AG20443 (cell line): Measurements from ENCODE around the gene ROR2.

ENCODE experiments used
- DNase-seq: peaks from one replicate; pipeline ENCODE4 v3.0.0; 2012; ENCODE audit warnings: low spot score, mixed read lengths

Gene ROR2

DNA sequence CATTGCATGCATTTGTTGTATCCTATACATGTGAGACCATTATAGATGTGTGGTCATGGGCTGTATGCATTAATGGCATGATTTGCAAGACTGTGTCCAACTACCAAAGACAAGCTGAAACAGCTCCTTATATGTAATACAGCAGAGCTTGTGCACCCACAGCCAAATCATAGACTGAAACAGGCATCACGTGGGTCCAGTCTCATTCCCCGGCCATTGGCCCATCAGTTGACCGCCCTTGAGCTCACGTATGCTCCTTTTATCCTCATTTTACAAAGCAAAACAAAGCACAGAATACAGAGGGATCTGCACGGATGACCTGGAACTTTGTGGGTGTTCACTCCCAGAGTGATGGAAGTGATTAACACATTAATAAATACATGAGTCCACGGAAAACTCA, 109.1 kb downstream of the ROR2 start:
- no peak for DNase-seq

- no peak for DNase-seq
Measured at GRCh38 chr9:91840469-91840868, 109.6 kb downstream of the ROR2 start.

DNA sequence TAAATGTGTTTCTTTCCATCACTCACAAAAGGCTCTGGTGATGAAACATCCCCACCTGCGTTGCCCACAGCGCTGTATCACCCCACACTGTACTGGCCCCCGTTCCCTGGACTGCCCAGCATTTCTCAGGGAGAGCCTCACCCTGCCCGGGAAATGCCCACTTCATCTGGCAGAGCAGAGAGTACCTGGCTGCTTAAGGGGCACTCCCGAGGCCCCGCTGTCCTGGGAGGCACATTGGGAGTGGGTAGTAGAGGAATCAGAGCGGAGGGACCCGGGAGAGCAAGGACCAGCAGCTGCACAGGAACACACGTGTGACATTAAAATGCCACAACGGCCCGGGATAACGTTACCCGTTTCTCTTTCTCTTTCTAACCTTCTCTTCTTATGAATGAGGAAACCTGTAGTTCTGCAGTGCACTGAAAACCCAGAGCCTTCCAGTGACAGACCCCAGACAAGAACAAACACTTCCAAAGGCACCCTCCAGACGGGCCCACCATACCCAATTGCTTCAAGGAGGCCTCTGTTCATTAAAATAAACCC, 110.0 kb downstream of the ROR2 start:
- DNase-seq = no peak

- DNase-seq = peak; percentile 38
Measured at GRCh38 chr9:91837981-91838731, 111.9 kb downstream of the ROR2 start.

DNA sequence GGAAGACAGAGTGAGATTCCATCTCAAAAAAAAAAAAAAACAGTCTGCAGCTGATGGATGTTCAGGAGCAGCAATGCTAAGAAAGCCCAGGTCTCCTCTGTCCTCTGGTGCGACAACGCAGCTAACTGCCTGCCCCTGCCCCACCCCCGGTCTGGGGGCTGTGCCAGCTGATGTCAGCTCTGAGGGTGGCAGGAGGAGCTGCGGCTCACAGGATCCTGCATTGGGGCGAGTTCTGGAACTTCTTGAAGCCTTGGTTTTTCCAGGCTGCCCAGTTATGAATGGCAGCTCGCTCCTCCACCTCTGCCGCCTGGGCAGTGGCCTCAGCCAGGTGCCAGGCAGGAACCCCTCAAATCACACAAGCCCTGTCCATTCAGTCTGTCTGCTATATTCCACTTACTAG, 113.5 kb downstream of the ROR2 start:
- no peak for DNase-seq

GRCh38 chr9:91835632-91836031, 114.4 kb downstream of the ROR2 start:
- no peak for DNase-seq

DNA sequence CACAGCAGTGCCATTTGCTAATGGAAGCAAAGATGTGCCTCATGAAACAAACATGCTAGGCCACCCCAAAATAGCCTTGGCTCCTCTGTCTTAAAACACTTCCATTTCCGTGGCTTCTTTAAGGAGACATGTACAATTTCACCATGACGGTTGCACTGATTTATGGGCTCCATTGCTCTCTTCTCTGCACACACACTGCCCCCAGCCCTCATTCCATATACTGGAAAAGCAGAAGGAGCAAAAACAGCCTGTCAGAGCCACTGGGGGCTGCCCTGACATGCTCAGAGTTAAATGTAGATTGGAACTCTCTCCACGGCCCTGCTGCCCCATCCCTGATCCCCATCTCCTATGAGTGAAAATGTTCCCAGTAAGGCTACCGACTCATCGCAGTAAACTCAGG, 114.8 kb downstream of the ROR2 start:
- DNase-seq = no peak

GRCh38 chr9:91834740-91835139, 115.3 kb downstream of the ROR2 start:
- DNase-seq = no peak

DNA sequence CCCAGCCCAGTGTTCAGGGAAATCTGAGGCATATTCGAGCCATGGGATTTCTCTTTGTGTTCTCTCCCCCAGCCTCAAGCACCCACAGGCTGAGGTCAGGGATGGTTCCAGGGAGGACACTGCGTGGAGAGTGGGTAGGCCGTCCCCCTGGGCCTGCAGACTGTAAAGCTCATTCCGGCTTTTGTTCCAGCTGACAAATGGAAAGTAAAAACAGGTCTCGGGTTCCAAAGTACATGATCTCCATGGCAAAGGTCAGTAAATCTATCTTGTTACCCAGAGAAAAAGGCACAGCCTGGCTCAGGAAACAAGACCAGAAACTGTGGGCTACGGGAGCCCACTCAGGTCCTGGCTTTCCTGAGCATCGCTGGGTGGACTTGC, 116.2 kb downstream of the ROR2 start:
- DNase-seq = no peak

- DNase-seq = no peak
Measured at GRCh38 chr9:91833096-91833877, 116.7 kb downstream of the ROR2 start.

DNA sequence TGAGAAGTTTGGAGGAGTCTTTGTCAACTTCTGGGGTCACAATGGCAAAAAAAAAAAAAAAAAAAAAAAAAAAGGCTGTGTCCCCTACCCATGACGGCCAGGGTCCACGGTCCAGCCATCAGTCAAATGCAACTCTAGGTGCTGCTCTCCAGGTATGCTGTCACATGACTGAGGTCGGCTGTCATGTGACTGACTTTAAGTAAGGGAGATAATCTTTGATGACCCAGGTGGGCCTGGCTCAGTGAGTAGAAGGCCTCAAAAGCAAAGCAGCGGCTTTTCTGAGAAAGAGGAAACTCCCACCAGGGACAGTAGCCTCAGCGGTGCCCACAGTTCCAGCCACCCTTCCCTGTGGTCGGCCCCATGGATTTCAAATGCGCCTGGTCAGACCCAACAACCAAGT, 117.7 kb downstream of the ROR2 start:
- DNase-seq = no peak

GRCh38 chr9:91825866-91826265, 124.2 kb downstream of the ROR2 start:
- DNase-seq = no peak

DNA sequence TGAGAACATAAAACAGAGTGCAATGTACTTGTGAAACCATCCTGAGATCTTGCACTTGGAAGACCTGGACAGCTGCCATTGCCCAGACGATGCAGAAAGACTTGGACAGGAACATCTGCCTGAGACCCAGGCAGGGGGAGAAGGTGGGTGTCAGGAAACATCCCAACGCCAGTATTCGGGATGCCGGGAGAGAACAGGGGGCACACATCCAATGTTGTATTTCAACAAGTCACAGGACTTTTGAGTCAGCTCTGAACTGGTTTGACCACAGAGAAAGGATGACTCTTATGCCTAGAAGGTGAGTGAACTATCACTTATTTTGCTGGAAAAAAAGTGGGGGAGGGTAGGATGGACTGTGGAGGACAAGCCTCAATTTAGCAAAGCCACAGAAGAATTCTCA, 124.6 kb downstream of the ROR2 start:
- peak; percentile 42 for DNase-seq

DNA sequence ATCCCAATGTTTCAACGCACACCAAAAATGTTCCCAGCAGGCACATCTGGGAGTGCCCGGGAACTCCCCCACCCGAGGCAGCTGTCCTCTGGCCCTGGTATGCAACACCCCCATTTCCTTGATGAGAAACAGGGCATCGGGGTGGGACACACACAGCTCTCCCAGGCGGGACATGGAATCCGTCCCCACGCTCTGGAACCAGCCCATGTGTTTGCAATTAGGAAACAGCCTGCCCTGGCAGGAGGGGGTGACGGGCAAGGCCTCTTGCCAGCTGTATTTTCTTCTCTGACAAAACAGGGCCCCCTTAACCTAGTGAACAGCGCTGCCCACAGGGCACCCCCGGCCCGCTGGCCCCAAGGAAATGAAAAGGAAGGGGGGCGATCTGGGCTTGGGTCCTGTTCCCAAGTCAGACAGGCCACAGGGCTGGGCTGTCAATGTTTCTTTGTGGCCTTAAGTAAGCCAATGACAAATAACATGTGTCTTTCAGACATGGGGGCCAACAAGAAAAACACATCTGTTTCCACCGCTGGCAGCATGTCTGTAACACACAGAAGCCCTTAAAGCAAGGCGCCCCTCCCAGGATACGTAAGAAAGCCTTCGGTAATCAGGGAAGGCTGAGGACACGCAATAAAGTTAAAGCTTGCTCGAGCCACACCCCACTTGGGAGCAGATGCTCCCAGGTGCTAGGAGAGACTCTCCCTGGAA, 125.3 kb downstream of the ROR2 start:
- peak; percentile 69 for DNase-seq

GRCh38 chr9:91824151-91824550, 125.9 kb downstream of the ROR2 start:
- no peak for DNase-seq

DNA sequence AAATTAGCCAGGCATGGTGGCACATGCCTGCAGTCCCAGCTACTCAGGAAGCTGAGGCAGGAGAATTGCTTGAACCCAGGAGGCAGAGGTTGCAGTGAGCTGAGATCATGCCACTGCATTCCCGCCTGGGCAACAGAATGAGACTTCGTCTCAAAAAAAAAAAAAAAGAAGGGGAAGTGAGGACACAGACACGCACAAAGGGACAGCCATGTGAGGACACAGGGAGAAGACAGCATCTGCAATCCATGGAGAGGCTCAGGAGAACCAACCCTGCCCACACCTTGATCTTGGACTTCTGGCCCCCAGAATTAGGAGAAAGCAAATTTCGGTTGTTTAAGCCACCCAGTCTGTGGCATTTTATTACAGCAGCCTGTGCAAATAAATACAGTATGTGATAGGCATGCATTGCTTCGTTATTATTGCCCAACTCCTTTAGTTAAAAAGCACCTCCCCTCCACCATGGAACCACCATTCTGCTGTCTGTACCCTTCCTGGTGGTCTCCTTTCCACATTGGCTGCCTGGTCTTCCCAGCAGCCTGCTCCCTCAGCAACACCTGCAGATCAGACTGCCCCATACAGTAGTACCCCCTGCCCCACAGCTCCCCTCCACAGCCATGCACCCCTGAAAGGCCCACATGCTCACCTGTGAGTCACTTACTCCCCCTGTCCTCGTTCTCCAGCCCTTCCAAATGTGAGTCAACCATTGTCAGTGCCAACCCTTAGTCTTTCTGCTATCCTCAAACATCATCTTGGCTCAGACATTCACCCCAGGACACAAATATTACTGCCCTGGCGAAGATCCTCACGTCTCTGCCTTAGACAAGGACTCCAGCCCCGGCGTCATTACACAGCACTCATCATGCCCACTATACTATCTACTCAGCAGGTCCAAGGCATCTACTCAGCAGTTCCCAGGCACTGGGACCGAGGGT, 128.8 kb downstream of the ROR2 start:
- no peak for DNase-seq

DNA sequence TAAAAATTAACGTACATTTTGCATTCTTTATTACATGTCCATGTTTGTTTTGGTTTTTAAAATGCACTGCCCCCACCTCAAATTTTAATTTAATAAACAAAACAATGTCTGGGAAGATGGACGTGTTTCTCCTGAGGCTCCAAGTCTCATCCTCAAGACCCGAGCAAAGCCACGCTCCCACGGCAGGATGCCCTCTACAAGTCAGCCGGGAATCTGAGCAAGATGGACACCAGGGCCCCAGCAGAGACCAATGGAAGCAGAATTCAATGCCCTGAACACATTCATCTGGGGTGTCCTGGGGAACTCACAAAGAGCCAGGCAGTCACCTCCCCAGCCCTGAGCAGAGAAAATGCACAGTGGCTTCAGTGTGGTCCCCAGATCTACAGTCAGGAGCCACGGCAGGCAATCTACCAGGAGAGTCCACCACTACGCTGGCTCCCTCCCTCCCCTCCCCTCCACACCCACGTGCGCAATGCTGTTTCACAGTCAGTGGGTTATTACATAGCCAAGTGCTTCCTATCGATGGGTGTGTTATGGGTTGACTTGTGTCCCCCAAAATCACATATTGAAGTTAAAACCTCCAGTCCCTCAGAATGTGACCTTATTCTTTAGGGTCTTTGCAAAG, 129.8 kb downstream of the ROR2 start:
- DNase-seq = no peak

DNA sequence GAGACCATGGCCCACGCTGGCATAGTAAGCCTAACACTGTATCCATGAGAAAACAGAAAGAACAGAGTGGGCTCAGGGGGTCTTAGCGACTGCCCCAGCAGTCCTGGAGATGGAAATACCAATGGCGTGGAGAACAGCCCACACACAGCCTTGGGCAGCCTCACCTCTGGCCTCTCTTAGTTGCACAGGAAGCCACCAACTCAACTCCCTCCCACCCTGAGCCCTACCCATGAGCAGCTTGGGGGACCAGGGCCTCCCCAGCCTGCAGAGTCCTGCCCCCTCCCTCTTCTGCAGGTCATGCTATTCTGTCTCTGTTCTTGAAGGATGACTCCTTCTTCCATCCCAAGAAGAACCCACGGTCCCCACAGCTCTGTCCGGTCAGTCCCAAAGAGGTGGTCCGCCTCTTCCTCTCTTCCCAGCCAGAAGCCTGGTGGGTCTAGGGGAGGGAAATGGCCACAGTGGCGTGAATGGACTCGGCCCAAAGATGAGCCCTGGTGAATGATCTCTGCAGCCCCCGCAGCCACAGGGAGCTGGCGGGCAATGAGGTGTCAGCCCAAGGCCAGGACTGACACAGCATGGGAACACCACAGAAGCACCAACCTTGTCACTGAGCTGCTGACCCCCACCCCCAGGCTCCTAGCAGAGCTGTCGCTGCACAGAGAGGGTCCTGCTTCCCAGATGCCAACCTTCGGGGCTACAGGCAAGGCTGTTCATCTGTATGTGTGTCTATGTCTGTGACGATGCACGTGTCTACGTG, 131.2 kb downstream of the ROR2 start:
- no peak for DNase-seq

GRCh38 chr9:91818225-91818585, 131.8 kb downstream of the ROR2 start:
- DNase-seq = no peak

GRCh38 chr9:91817493-91818224, 132.4 kb downstream of the ROR2 start:
- DNase-seq = peak; percentile 57
